ACC112 (cell line): ENCODE measurements around the gene TCF12.

ENCODE experiments used
- H2AFZ ChIP-seq: fragments of 200-600 bp; sonication (generic); one replicate; pipeline ENCODE4 v1.6.0; 2017; ENCODE audit warnings: antibody characterized with exemption, low read length; ENCODE audit not compliant: unreplicated experiment
- H3K27ac ChIP-seq: fragments of 200-600 bp; sonication (generic); 2 replicates; pipeline ENCODE4 v1.5.1; 2014; ENCODE audit warnings: low read depth, mild to moderate bottlenecking, antibody characterized with exemption, low read length, moderate library complexity
- H3K27me3 ChIP-seq: fragments of 200-600 bp; sonication (generic); 2 replicates; pipeline ENCODE4 v1.6.1; 2014; ENCODE audit warnings: mild to moderate bottlenecking, antibody characterized with exemption, low read length, moderate library complexity, mixed read lengths; ENCODE audit not compliant: insufficient read depth
- H3K36me3 ChIP-seq: fragments of 200-600 bp; sonication (generic); 2 replicates; pipeline ENCODE4 v1.6.1; 2016; ENCODE audit warnings: mild to moderate bottlenecking, antibody characterized with exemption, low read length, moderate library complexity, mixed read lengths; ENCODE audit not compliant: insufficient read depth
- H3K4me1 ChIP-seq: fragments of 200-600 bp; sonication (generic); one replicate; pipeline ENCODE4 v1.6.1; 2016; ENCODE audit warnings: low read length, mixed read lengths; ENCODE audit not compliant: insufficient read depth, unreplicated experiment, control insufficient read depth
- H3K4me3 ChIP-seq: fragments of 200-600 bp; sonication (generic); 2 replicates; pipeline ENCODE4 v1.5.1; 2014; ENCODE audit warnings: mild to moderate bottlenecking, low read depth, low read length
- H3K79me2 ChIP-seq: fragments of 200-600 bp; sonication (generic); one replicate; pipeline ENCODE4 v1.6.0; 2016; ENCODE audit warnings: low read length; ENCODE audit not compliant: control insufficient read depth, unreplicated experiment, insufficient read depth

TCF12 gene

GRCh38 chr15:57312006-57312317, 393.5 kb downstream of the TCF12 start:
- Histone ChIP-seq H3K27ac (no peak overlapping the region), H3K27me3 (no peaks in the 10 kb centered on the region), H3K4me1 (peaks cover 6% of the 10 kb centered on the region), H2AFZ (no peak overlapping the region), H3K4me3 (no peak overlapping the region), H3K36me3 (no peaks in the 10 kb centered on the region), H3K79me2 (no peaks in the 10 kb centered on the region)

GRCh38 chr15:57312318-57313133, 394.1 kb downstream of the TCF12 start:
- no peaks in the 10 kb centered on the region for H3K36me3 ChIP-seq
- no peaks in the 10 kb centered on the region for H3K79me2 ChIP-seq
- H3K27me3 ChIP-seq = no peaks in the 10 kb centered on the region
- no peak overlapping the region for H3K27ac ChIP-seq
- H2AFZ ChIP-seq = no peak overlapping the region
- H3K4me1 ChIP-seq = peaks cover under 1% of the 10 kb centered on the region
- H3K4me3 ChIP-seq = no peak overlapping the region

GRCh38 chr15:57313134-57313483, 394.7 kb downstream of the TCF12 start:
- no peaks in the 10 kb centered on the region for H3K4me1 ChIP-seq
- H3K27ac ChIP-seq = no peak overlapping the region
- no peaks in the 10 kb centered on the region for H3K36me3 ChIP-seq
- no peaks in the 10 kb centered on the region for H3K79me2 ChIP-seq
- no peaks in the 10 kb centered on the region for H3K27me3 ChIP-seq
- no peak overlapping the region for H3K4me3 ChIP-seq
- no peak overlapping the region for H2AFZ ChIP-seq

- no peak overlapping the region for H3K4me3 ChIP-seq
- no peaks in the 10 kb centered on the region for H3K27me3 ChIP-seq
- no peaks in the 10 kb centered on the region for H3K79me2 ChIP-seq
- H3K27ac ChIP-seq = no peak overlapping the region
- H3K36me3 ChIP-seq = no peaks in the 10 kb centered on the region
- no peaks in the 10 kb centered on the region for H3K4me1 ChIP-seq
- no peak overlapping the region for H2AFZ ChIP-seq
Measured at GRCh38 chr15:57314221-57314620, 395.8 kb downstream of the TCF12 start.

GRCh38 chr15:57316451-57316850, 398.0 kb downstream of the TCF12 start:
- Histone ChIP-seq H3K79me2 (no peaks in the 10 kb centered on the region), H3K27me3 (no peaks in the 10 kb centered on the region), H3K27ac (no peak overlapping the region), H3K4me3 (no peak overlapping the region), H2AFZ (no peak overlapping the region), H3K4me1 (peaks cover 14% of the 10 kb centered on the region), H3K36me3 (no peaks in the 10 kb centered on the region)

- H3K4me1 ChIP-seq = peaks cover 26% of the 10 kb centered on the region
- no peaks in the 10 kb centered on the region for H3K79me2 ChIP-seq
Measured at GRCh38 chr15:57319226-57319918, 400.9 kb downstream of the TCF12 start.

GRCh38 chr15:57319919-57320560, 401.6 kb downstream of the TCF12 start:
- Histone ChIP-seq H2AFZ (peak overlapping the region; percentile 81), H3K4me3 (peak overlapping the region; percentile 44; the same call in 1 of the 2 replicates), H3K36me3 (no peaks in the 10 kb centered on the region), H3K27me3 (no peaks in the 10 kb centered on the region), H3K27ac (peak overlapping the region; percentile 86), H3K79me2 (no peaks in the 10 kb centered on the region), H3K4me1 (peaks cover 31% of the 10 kb centered on the region)

More at GRCh38 chr15:57319226-57319918, 400.9 kb downstream of the TCF12 start:
- Histone ChIP-seq H2AFZ (no peak overlapping the region), H3K4me3 (no peak overlapping the region), H3K36me3 (no peaks in the 10 kb centered on the region), H3K27ac (no peak overlapping the region), H3K27me3 (no peaks in the 10 kb centered on the region)

GRCh38 chr15:57320631-57321220, 402.3 kb downstream of the TCF12 start:
- Histone ChIP-seq H3K36me3 (no peaks in the 10 kb centered on the region), H2AFZ (peak overlapping the region; percentile 81), H3K27me3 (no peaks in the 10 kb centered on the region), H3K79me2 (no peaks in the 10 kb centered on the region), H3K27ac (peak overlapping the region; percentile 86), H3K4me3 (peak overlapping the region; percentile 44; the same call in 1 of the 2 replicates), H3K4me1 (peaks cover 31% of the 10 kb centered on the region)

- no peak overlapping the region for H2AFZ ChIP-seq
- H3K4me1 ChIP-seq = peaks cover 31% of the 10 kb centered on the region
- no peaks in the 10 kb centered on the region for H3K36me3 ChIP-seq
- H3K4me3 ChIP-seq = no peak overlapping the region
- peak overlapping the region; percentile 86 for H3K27ac ChIP-seq
- no peaks in the 10 kb centered on the region for H3K27me3 ChIP-seq
- H3K79me2 ChIP-seq = no peaks in the 10 kb centered on the region
Measured at GRCh38 chr15:57321485-57321884, 403.0 kb downstream of the TCF12 start.

- Histone ChIP-seq H3K79me2 (no peaks in the 10 kb centered on the region), H3K4me3 (no peak overlapping the region), H2AFZ (no peak overlapping the region), H3K27me3 (no peaks in the 10 kb centered on the region), H3K4me1 (peaks cover 32% of the 10 kb centered on the region), H3K36me3 (no peaks in the 10 kb centered on the region), H3K27ac (no peak overlapping the region)
Measured at GRCh38 chr15:57321973-57322601, 403.6 kb downstream of the TCF12 start.
